ENCODE measurements around the gene MYLK.

GRCh38 chr3:123605789-123606234 lies 278.3 kb downstream of the MYLK start:
- TF ChIP-seq POLR2A (IDR thresholded peaks at IDR 0.05) (no peak), EP300 (IDR thresholded peaks at IDR 0.05) (no peak)

Data from stomach (tissue), 4 donors.